ENCODE data around the gene CSRP2.

CSRP2 gene

GRCh38 chr12:76859611-76860010, 19.2 kb downstream of the CSRP2 start:
- DNase-seq, result no peak

GRCh38 chr12:76856018-76856644, 22.7 kb downstream of the CSRP2 start:
- no peak for DNase-seq

GRCh38 chr12:76855271-76855670, 23.5 kb downstream of the CSRP2 start:
- DNase-seq, result no peak

- DNase-seq, result no peak
These were observed 26.7 kb downstream of the CSRP2 start for GRCh38 chr12:76852106-76852505.

- no peak for DNase-seq
These were observed 30.7 kb downstream of the CSRP2 start for GRCh38 chr12:76848132-76848531.

GRCh38 chr12:76847260-76847659, 31.6 kb downstream of the CSRP2 start:
- no peak for DNase-seq

GRCh38 chr12:76836633-76837032, 42.2 kb downstream of the CSRP2 start:
- DNase-seq, result no peak

- no peak for DNase-seq
These were observed 48.4 kb downstream of the CSRP2 start for GRCh38 chr12:76830436-76830835.

GRCh38 chr12:76820888-76821482, 57.8 kb downstream of the CSRP2 start:
- DNase-seq, result no peak

- DNase-seq, result no peak
These were observed 64.8 kb downstream of the CSRP2 start for GRCh38 chr12:76813972-76814371.

GRCh38 chr12:76813265-76813664, 65.6 kb downstream of the CSRP2 start:
- no peak for DNase-seq

- no peak for DNase-seq
These were observed 66.8 kb downstream of the CSRP2 start for GRCh38 chr12:76811976-76812375.

GRCh38 chr12:76810671-76811419, 68.0 kb downstream of the CSRP2 start:
- DNase-seq, result no peak
